ENCODE results near the gene DSN1.

- TF ChIP-seq GATA3 (IDR thresholded peaks at IDR 0.05; ENCODE audit: low read depth, low read length), result no peak
- no peak for TF ChIP-seq GATA2 (IDR thresholded peaks at IDR 0.05; ENCODE audit: low read depth, low read length)
Measured at GRCh38 chr20:36754656-36755222, 18.8 kb downstream of the DSN1 start.

All from SH-SY5Y (cell line).